ENCODE data around the gene DUSP8. TPM values are rescaled to one million over a fixed set of nuclear protein-coding genes. Genes with fewer than 3 reads are reported as not detected.

The DUSP8 gene
- total RNA-seq, 2 experiments from 2014 or later = 83.9 to 91.2 TPM

DNA sequence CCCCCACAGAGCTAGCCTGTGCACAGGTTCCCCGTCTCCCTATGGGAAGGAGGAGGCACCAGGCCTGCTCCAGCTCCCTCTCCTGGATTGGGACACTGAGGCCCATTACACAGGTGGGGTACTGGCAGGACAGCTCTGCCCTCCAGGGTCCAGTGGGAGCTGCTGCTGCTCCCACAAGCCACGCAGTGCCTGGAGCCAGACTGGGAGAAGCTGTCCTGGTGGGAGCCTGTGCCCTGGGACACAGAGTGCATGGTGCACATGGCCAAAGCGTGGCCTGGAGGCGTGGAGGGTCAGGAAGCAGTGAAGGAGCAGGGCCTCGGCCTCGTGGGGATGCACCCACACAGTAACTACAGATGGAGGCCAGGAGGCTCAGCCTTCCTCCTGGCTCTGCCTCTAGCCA is 27.5 kb downstream of the DUSP8 start:
- intact Hi-C loops (cut with DNase I, micrococcal nuclease) = no loop called here
- CTCF ChIA-PET = interaction anchor here (5.6 kb wide), 1 partner anchor 30 kb away, joined by 83 read pairs; no protein-coding TSS in a partner anchor

GRCh38 chr11:1543606-1544263 is 28.3 kb downstream of the DUSP8 start:
- peaks cover 26% of the 10 kb centered on the region for H3K27me3 Mint-ChIP-seq
- H3K36me3 Mint-ChIP-seq (ENCODE audit: low read depth) = no peaks in the 10 kb centered on the region
- Histone ChIP-seq H3K4me1 (ENCODE audit: insufficient read depth, low read length) (peaks cover 26% of the 10 kb centered on the region), H3K27me3 (ENCODE audit: control insufficient read depth in 1 of 2, insufficient read depth in 2 of 2, low read length in 2 of 2) (peaks cover 21 to 47% of the 10 kb centered on the region in 2 experiments), H3K4me3 (ENCODE audit: low read length) (no peak overlapping the region), H3K9me3 (ENCODE audit: control insufficient read depth in 1 of 2, insufficient read depth in 1 of 2, low read length in 2 of 2) (peaks cover 0 to 22% of the 10 kb centered on the region in 2 experiments), H3K36me3 (ENCODE audit: insufficient read depth, low read length) (no peaks in the 10 kb centered on the region), H3K27ac (ENCODE audit: low read depth in 1 of 2, low read length in 2 of 2) (no peak overlapping the region)
- TF ChIP-seq, protein P1, sequence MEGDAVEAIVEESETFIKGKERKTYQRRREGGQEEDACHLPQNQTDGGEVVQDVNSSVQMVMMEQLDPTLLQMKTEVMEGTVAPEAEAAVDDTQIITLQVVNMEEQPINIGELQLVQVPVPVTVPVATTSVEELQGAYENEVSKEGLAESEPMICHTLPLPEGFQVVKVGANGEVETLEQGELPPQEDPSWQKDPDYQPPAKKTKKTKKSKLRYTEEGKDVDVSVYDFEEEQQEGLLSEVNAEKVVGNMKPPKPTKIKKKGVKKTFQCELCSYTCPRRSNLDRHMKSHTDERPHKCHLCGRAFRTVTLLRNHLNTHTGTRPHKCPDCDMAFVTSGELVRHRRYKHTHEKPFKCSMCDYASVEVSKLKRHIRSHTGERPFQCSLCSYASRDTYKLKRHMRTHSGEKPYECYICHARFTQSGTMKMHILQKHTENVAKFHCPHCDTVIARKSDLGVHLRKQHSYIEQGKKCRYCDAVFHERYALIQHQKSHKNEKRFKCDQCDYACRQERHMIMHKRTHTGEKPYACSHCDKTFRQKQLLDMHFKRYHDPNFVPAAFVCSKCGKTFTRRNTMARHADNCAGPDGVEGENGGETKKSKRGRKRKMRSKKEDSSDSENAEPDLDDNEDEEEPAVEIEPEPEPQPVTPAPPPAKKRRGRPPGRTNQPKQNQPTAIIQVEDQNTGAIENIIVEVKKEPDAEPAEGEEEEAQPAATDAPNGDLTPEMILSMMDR (IDR thresholded peaks at IDR 0.05) = no peak
- intact Hi-C loops (cut with DNase I, micrococcal nuclease) = no loop called here
- H3K27ac Mint-ChIP-seq = no peak overlapping the region
- ATAC-seq (ENCODE audit: poor library complexity) (no peak), DNase-seq (no peak)
- H3K4me3 Mint-ChIP-seq = no peak overlapping the region
- H3K9me3 Mint-ChIP-seq = no peaks in the 10 kb centered on the region
- H3K4me1 Mint-ChIP-seq (ENCODE audit: low read depth) = peaks cover under 1% of the 10 kb centered on the region
- CTCF ChIA-PET = interaction anchor here (5.6 kb wide), 1 partner anchor 30 kb away, joined by 83 read pairs; no protein-coding TSS in a partner anchor
- POLR2A ChIA-PET = no interaction called here

More for the DNA sequence above, 27.5 kb downstream of the DUSP8 start:
- H3K27ac ChIP-seq (ENCODE audit: low read depth in 1 of 2, low read length in 2 of 2) = no peak overlapping the region
- H3K27ac Mint-ChIP-seq = no peak overlapping the region
- ATAC-seq (ENCODE audit: poor library complexity) = no peak
- POLR2A ChIA-PET = no interaction called here
- no peak overlapping the region for H3K4me3 Mint-ChIP-seq
- peaks cover 0 to 26% of the 10 kb centered on the region in 2 experiments for H3K9me3 ChIP-seq (ENCODE audit: control insufficient read depth in 1 of 2, insufficient read depth in 1 of 2, low read length in 2 of 2)
- H3K4me3 ChIP-seq (ENCODE audit: low read length) = no peak overlapping the region
- H3K27me3 ChIP-seq (ENCODE audit: control insufficient read depth in 1 of 2, insufficient read depth in 2 of 2, low read length in 2 of 2) = peaks cover 21 to 47% of the 10 kb centered on the region in 2 experiments
- no peaks in the 10 kb centered on the region for H3K36me3 ChIP-seq (ENCODE audit: insufficient read depth, low read length)
- H3K4me1 Mint-ChIP-seq (ENCODE audit: low read depth) = peaks cover 4% of the 10 kb centered on the region
- peaks cover 26% of the 10 kb centered on the region for H3K4me1 ChIP-seq (ENCODE audit: insufficient read depth, low read length)
- H3K36me3 Mint-ChIP-seq (ENCODE audit: low read depth) = no peaks in the 10 kb centered on the region
- no peaks in the 10 kb centered on the region for H3K9me3 Mint-ChIP-seq
- DNase-seq = no peak
- TF ChIP-seq, protein P1 (IDR thresholded peaks at IDR 0.05) = no peak
- peaks cover 34% of the 10 kb centered on the region for H3K27me3 Mint-ChIP-seq

GRCh38 chr11:1542267-1542666 is 29.8 kb downstream of the DUSP8 start:
- Histone ChIP-seq H3K9me3 (ENCODE audit: control insufficient read depth in 1 of 2, insufficient read depth in 1 of 2, low read length in 2 of 2) (peaks cover 0 to 17% of the 10 kb centered on the region in 2 experiments), H3K27ac (ENCODE audit: low read depth in 1 of 2, low read length in 2 of 2) (no peak overlapping the region), H3K4me3 (ENCODE audit: low read length) (no peak overlapping the region), H3K36me3 (ENCODE audit: insufficient read depth, low read length) (no peaks in the 10 kb centered on the region), H3K27me3 (ENCODE audit: control insufficient read depth in 1 of 2, insufficient read depth in 2 of 2, low read length in 2 of 2) (peaks cover 13 to 34% of the 10 kb centered on the region in 2 experiments), H3K4me1 (ENCODE audit: insufficient read depth, low read length) (peaks cover 17% of the 10 kb centered on the region)
- TF ChIP-seq, protein P1 (IDR thresholded peaks at IDR 0.05) = no peak
- H3K9me3 Mint-ChIP-seq = no peaks in the 10 kb centered on the region
- H3K36me3 Mint-ChIP-seq (ENCODE audit: low read depth) = no peaks in the 10 kb centered on the region
- H3K4me1 Mint-ChIP-seq (ENCODE audit: low read depth) = no peaks in the 10 kb centered on the region
- intact Hi-C loops (cut with DNase I, micrococcal nuclease) = no loop called here
- POLR2A ChIA-PET = no interaction called here
- DNase-seq (no peak), ATAC-seq (ENCODE audit: poor library complexity) (no peak)
- no peak overlapping the region for H3K27ac Mint-ChIP-seq
- CTCF ChIA-PET = no interaction called here
- peaks cover 15% of the 10 kb centered on the region for H3K27me3 Mint-ChIP-seq
- no peak overlapping the region for H3K4me3 Mint-ChIP-seq
